ENCODE measurements around the gene PEX26.

- TF ChIP-seq EP300 (conservative IDR thresholded peaks at IDR 0.05; ENCODE audit: poor library complexity, severe bottlenecking) (no peak), CTCF (IDR thresholded peaks at IDR 0.05; ENCODE audit: poor library complexity, severe bottlenecking) (no peak)
Measured at GRCh38 chr22:18082467-18082866, 4.7 kb downstream of the PEX26 start.

Data from neural cell (in vitro differentiated cells).